ENCODE measurements around the gene SHF.
"Not testable (repeated sequence)": the region's sequence is repeated elsewhere in the genome, so short reads cannot be mapped to it uniquely, and the experiment has no call there.

SHF gene

DNA sequence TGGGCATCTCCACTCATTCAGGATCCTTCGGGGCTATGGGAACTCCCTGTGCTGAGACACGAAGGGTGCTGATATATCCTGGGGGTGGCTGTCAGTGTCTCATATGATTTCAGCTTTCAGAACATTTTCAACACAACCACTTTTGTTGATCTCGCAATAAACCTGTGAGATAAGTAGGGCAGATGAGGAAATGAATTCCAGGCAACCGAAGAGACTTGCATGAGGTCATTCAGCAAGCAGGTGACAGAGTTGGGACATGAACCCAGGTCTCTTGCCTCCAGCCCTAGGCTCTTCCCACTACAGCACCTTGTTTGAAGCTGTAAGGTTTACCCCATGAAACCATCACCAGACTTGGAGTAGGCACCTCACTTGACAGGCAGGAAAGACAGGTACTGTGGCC lies 41.4 kb downstream of the SHF start:
- DNase-seq (ENCODE audit: low read depth), result no peak

DNA sequence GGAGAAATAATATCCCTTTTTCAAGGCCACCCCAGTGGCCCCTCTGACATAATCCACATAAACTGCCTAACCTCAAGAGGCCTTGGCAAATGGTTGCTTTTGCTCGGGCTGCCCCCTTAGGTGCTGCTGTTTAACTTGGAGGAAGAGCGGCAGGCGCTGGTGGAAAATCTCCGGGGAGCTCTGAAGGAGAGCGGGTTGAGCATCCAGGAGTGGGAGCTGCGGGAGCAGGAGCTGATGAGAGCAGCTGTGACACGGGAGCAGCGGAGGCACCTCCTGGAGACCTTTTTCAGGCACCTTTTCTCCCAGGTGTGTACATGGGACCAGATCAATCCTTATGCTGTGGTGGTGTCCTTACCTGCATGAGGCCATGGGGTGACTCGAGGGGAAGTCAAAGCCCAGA lies 43.0 kb downstream of the SHF start:
- no peak for DNase-seq (ENCODE audit: low read depth)

DNA sequence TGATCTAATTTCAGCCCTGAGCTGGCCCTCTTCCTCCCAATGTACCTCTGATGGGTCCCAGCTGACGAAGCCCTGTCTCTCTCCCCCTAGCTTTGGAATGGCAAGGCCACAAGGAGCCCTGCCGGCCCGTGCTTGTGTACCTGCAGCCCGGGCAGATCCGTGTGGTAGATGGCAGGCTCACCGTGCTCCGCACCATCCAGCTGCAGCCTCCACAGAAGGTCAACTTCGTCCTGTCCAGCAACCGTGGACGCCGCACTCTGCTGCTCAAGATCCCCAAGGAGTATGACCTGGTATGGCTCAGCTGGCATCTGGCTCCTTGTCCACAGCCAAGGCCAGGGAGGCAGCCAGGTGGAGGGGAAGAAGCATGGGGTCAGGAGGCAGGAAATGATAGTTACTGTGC lies 43.8 kb downstream of the SHF start:
- no peak for DNase-seq (ENCODE audit: low read depth)

GRCh38 chr15:45143056-45143455 lies 44.7 kb downstream of the SHF start:
- no peak for DNase-seq (ENCODE audit: low read depth)

DNA sequence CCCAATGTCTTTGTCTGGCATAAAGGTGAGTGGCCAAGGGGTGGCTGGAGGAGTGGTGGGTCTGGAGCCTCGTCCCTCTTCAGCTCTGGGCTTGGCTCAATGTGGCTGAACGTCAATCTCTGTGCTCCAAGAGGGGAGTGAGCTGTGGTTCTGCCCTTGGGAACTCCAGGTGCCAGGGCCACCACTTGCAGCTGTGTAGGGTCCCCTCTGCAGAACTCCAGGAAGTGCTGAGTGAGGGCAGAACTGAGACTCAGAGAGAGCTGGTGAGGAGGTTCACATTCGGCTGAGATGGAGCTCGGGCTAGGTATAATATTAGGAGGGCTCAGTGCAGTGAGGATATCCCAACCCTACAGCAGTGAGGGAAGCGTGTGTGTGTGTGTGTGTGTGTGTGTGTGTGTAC lies 46.4 kb downstream of the SHF start:
- no peak for DNase-seq (ENCODE audit: low read depth)

DNA sequence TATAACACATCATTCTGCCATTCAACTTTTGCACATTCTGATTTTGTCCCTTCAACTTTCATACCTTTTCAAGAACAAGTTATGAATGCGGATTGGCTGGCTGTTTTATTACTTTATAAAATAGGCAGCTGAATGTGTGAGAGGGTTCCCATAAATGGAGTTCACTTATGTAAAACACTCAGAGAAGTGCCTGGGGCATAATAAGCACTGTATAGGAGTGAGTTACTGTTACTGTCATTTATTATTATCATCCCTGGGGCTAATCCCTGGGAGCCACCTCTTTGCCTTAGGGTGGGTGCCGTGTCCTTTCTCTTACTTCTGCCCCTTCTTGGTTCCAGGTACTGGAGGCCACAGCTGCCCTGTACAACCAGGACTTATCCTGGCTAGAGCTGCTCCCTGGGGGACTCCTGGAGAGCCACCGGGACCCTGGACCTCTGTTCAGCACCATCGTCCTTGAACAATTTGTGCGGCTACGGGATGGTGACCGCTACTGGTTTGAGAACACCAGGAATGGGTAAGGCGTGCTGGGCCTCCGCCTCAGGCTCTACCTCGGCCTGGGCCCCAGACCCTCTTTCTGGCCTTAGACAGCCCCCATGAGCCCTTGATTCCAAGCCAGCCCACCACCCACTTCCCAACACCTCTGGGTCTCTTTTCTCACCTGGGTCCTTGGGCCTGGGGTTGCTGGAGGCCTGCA lies 47.1 kb downstream of the SHF start:
- no peak for DNase-seq (ENCODE audit: low read depth)

GRCh38 chr15:45139770-45140169 lies 48.0 kb downstream of the SHF start:
- no peak for DNase-seq (ENCODE audit: low read depth)

GRCh38 chr15:45138814-45139765 lies 48.7 kb downstream of the SHF start:
- DNase-seq (ENCODE audit: low read depth), result no peak

- no peak for DNase-seq (ENCODE audit: low read depth)
Measured at GRCh38 chr15:45137703-45138102, 50.1 kb downstream of the SHF start.

- DNase-seq (ENCODE audit: low read depth), result no peak
Measured at GRCh38 chr15:45136378-45136764, 51.4 kb downstream of the SHF start.

DNA sequence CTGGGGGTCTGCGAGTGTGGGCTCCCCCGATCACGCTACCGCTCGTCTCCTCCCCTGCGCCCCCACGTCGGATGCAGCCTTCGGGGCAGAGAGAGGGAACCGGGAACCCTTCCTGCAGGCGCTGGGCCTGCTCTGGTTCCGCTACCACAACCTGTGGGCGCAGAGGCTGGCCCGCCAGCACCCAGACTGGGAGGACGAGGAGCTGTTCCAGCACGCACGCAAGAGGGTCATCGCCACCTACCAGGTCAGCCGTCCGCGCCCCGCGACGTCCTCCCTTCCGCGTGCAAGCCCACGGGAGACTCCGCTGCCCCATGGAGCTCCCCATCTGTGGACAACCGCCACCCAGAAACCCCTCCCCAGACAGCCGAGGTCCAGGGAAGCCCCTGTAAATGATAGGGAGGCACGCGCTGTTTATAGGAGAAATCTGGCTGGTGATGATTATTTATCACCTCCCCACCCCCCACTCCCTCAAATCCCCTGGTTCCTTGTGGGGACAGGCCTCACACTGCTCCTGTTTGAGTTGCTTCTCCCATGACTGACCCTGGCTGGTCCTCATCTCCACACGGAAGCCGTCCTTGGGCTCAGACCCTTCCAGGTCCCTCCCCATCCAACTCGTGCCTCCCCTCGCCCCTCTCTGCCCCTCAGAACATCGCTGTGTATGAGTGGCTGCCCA lies 51.9 kb downstream of the SHF start:
- DNase-seq (ENCODE audit: low read depth), result not testable (repeated sequence)

GRCh38 chr15:45134682-45135604 lies 52.8 kb downstream of the SHF start:
- DNase-seq (ENCODE audit: low read depth), result no peak

DNA sequence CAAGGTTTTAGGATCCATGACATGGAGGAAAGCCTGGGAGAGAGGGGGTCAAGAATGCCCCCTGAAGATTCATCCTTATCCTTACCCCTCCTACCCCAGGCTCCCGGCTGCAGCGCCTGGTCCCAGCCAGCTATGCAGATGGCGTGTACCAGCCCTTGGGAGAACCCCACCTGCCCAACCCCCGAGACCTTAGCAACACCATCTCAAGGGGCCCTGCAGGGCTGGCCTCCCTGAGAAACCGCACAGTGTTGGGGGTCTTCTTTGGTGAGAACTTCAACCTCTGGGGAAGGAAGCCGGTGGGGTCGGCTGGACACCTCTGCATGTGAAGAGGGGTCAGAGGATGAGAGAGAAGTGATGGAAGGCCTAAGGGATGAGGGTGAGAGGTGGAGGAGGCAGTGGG lies 53.7 kb downstream of the SHF start:
- no peak for DNase-seq (ENCODE audit: low read depth)

DNA sequence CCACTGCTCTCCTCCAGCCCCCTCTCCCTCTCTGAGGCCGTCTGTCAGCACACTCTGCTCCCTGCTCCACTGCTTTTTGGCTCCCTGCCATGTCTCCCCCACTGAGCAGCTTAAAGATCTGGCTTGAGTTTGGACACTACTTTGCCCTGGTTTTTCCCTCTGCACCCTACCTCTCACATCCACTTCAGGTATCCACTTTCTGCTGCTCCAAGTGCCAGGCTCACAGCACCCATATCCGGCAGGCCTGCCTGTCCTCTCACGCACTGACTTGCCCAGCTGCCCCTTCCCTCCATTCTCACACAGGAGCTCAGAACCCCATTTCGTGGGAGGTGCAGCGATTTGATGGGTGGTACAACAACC lies 54.2 kb downstream of the SHF start:
- no peak for DNase-seq (ENCODE audit: low read depth)

DNA sequence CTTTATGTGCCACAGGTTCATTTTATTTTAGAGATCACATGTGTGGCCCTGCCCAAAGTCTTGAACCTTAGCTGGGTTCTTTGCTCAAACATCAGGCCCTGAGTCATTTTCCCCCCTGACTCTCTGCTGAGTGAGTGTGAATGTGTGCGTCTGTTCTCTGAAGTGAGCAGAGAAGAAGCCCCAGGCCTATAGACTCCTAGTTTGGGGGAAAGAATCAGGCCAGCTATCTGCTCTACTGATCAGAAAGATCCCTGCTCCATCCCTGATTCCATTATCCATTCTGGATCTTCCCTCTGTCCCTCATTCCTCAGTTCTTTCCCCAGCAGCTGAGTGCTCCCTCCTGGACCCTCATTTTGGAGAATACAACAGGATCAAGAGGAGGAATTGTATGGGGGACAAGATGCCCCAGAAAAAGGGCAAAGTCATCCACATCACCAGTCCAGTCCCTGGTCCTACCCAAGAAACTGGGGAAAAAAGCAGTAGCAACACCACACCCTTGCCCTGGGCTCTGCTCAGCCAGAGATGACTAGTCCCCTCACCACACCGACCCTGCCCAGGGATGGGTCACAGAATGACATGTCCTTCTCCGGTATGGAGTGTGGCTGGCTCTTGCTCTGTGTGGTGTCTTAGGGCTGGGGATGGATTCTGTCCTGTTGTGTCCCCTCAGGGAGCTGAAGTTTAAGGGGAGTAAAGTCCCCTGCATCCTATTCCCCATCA lies 54.8 kb downstream of the SHF start:
- DNase-seq (ENCODE audit: low read depth), result no peak

DNA sequence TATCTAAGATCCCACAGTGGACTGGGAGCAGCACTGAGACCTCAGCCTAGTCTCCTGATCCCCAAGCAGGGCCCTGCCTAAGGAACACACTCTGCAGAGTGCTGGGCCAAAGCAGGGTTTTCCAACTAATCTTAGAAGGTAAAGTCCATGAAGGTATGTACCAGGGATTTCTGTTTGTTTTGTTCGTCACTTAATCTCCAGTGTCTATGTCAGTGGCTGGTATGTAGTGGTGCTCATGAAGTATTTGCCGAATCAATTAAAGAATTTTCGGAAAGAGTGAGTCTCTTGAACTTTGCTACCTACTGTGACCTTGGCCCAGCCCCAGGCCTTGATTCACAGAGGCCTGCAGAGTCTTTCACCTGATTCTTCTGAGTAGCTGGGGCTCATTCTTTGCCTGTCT lies 56.3 kb downstream of the SHF start:
- no peak for DNase-seq (ENCODE audit: low read depth)

GRCh38 chr15:45130291-45131000 lies 57.3 kb downstream of the SHF start:
- no peak for DNase-seq (ENCODE audit: low read depth)

GRCh38 chr15:45129651-45130129 lies 58.1 kb downstream of the SHF start, which contains the start of the genes DUOX1 and DUOXA1:
DUOX1 (plus strand) TSS chr15:45129994; CDS start chr15:45131967, 1,973 bp downstream.
DUOXA1 (minus strand) TSS chr15:45129879; CDS start chr15:45123014, 6,865 bp downstream.
- DNase-seq (ENCODE audit: low read depth), result no peak

DNA sequence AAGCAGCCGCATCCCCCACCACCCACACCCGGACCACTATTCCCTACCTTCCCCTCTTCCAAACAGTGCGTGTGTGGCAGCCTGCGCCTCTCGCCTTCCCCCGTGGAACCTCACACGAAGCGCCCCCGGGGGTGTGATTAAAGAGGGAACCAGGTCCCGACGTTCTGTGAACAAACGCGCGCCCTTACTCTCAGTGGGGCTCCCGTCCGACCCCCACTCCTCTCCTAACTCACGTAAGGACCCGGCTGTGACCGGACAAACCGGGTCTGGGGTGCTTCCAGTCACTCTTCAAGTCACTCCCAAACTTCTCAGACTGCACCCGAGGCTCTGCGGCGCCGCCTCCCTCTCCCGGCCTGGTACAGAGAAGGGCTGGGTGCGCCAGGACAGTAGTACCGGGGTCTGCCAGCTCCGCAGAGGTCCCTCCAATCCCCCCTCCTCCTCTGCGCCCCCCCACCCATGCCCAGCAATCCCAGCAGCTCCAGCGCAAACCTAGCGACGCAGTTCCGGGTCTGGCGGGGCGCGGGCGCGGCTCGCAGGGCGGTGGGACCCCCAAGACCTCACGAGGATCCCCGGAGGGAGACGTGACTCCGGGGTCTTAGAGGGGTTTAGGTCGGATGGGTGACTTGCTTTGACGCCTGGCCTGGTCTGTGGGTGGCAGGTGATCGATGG lies 58.7 kb downstream of the SHF start:
- no peak for DNase-seq (ENCODE audit: low read depth)

All from HS-5 (cell line).